ENCODE data around the gene STOML2. TPM values are rescaled to one million over a fixed set of nuclear protein-coding genes. Genes with fewer than 3 reads are reported as not detected.

Gene STOML2
- total and polyA plus RNA-seq, 3 experiments from 2014 or later: 88.9 to 271 (median 258) TPM

DNA sequence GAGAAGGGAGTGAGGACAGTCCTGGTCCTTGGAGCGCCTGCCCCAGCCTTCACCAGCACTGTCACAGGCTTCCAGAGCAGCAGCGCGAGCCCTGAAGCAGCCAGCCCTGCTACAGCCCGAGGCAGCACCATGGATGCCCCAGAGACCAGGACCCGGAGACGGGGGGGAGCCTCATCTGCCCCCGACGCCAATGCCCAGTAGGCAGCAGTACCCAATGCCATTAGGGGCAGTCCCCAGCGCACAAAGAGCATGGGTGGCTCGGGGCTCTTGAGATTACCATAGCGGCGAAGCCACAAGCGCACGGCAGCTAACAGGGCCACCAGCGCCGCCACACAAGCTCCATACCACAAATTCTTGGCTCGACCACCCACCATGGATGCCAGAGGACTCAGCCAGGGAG is 11.4 kb downstream of the STOML2 start:
- POLR2A ChIA-PET: no interaction called here
- no peaks in the 10 kb centered on the region for H3K9me3 ChIP-seq (ENCODE audit: low read length)
- Mint-ChIP-seq H3K36me3 (peaks cover 0 to 84% (median 15%) of the 10 kb centered on the region in 3 donors), H3K4me3 (peak overlapping the region in 1 of 7 donors; percentile 34), H3K9me3 (no peaks in the 10 kb centered on the region), H3K27ac (no peak overlapping the region), H3K27me3 (no peaks in the 10 kb centered on the region), H3K4me1 (peaks cover 18 to 26% (median 26%) of the 10 kb centered on the region in 3 donors)
- H3K27me3 ChIP-seq (ENCODE audit: insufficient read depth, low read length, poor library complexity, severe bottlenecking): no peaks in the 10 kb centered on the region
- peaks cover 54% of the 10 kb centered on the region for H3K36me3 ChIP-seq (ENCODE audit: insufficient read depth, low read length)
- H3K27ac ChIP-seq (ENCODE audit: low read depth, low read length): no peak overlapping the region
- peaks cover 10% of the 10 kb centered on the region for H3K4me1 ChIP-seq (ENCODE audit: insufficient read depth, low read length)
- H3K4me3 ChIP-seq (ENCODE audit: low read length): no peak overlapping the region
- DNase-seq: no peak
- CTCF ChIA-PET: interaction anchor here (1.3 to 2.7 kb wide), 3 partner anchors 11 to 192 kb away, joined by 4 to 14 read pairs (median 5); partner anchors contain the start of genes FANCG and VCP

DNA sequence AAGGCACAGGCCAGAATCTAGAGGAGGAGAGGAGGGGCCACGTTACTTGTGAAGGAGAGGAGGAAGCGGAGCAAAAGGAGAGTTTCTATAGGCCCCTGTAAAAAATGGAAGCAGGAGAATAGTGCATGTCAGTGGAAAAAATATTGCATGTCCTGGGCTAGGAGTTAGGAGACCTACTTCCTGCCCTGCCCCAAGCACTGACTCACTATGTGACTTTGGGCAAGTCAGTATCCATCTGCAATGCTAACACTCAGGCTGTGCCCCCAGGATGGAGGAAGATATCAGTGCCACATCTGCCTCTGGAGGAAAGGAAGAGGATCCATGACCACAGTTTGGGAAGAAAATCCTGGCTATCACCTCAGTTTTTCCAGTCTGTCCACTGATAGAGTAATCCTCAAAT is 13.5 kb downstream of the STOML2 start:
- no peaks in the 10 kb centered on the region for H3K4me1 ChIP-seq (ENCODE audit: insufficient read depth, low read length)
- peaks cover 10 to 20% (median 12%) of the 10 kb centered on the region in 3 donors for H3K4me1 Mint-ChIP-seq
- H3K9me3 Mint-ChIP-seq: no peaks in the 10 kb centered on the region
- H3K27me3 Mint-ChIP-seq: no peaks in the 10 kb centered on the region
- no peak overlapping the region for H3K27ac ChIP-seq (ENCODE audit: low read depth, low read length)
- no peak overlapping the region for H3K27ac Mint-ChIP-seq
- DNase-seq: no peak
- no peaks in the 10 kb centered on the region for H3K9me3 ChIP-seq (ENCODE audit: low read length)
- no peak overlapping the region for H3K4me3 Mint-ChIP-seq
- H3K36me3 ChIP-seq (ENCODE audit: insufficient read depth, low read length): peaks cover 54% of the 10 kb centered on the region
- H3K4me3 ChIP-seq (ENCODE audit: low read length): no peak overlapping the region
- ChIA-PET POLR2A (no interaction called here), CTCF (no interaction called here)
- H3K27me3 ChIP-seq (ENCODE audit: insufficient read depth, low read length, poor library complexity, severe bottlenecking): no peaks in the 10 kb centered on the region
- peaks cover 0 to 80% (median 19%) of the 10 kb centered on the region in 3 donors for H3K36me3 Mint-ChIP-seq

DNA sequence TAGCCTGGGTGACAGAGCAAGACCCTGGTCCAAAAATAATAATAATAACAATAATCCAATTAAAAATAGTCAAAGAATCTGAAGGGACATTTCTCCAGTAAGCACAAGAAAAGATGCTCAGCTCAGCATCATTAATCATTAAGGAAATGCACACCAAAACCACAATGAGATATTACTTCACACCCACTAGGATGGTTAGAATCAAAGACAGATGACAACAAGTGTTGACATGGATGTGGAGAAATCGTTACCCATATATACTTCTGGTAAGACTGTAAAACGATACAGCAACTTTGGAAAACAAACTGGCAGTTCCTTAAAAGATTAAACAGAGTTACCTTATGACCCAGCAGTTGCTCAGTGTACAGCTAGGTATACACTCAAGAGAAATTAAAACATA is 17.9 kb downstream of the STOML2 start:
- ChIA-PET CTCF (interaction anchor here (1.1 to 1.7 kb wide), 2 partner anchors 10 to 12 kb away, joined by 3 to 4 read pairs; partner anchors contain the start of gene PIGO), POLR2A (no interaction called here)
- H3K27me3 Mint-ChIP-seq: no peaks in the 10 kb centered on the region
- Histone ChIP-seq H3K27me3 (ENCODE audit: insufficient read depth, low read length, poor library complexity, severe bottlenecking) (no peaks in the 10 kb centered on the region), H3K36me3 (ENCODE audit: insufficient read depth, low read length) (peaks cover 19% of the 10 kb centered on the region), H3K27ac (ENCODE audit: low read depth, low read length) (no peak overlapping the region), H3K4me3 (ENCODE audit: low read length) (no peak overlapping the region), H3K9me3 (ENCODE audit: low read length) (no peaks in the 10 kb centered on the region), H3K4me1 (ENCODE audit: insufficient read depth, low read length) (no peaks in the 10 kb centered on the region)
- H3K9me3 Mint-ChIP-seq: no peaks in the 10 kb centered on the region
- peak in 1 of 5 donors; percentile 4 for DNase-seq
- H3K4me1 Mint-ChIP-seq: peaks cover 8 to 14% (median 10%) of the 10 kb centered on the region in 3 donors
- peak overlapping the region in 4 of 8 donors; percentile 13 to 58 (median 40) for H3K27ac Mint-ChIP-seq
- H3K36me3 Mint-ChIP-seq: peaks cover 0 to 37% (median 10%) of the 10 kb centered on the region in 3 donors
- H3K4me3 Mint-ChIP-seq: no peak overlapping the region

DNA sequence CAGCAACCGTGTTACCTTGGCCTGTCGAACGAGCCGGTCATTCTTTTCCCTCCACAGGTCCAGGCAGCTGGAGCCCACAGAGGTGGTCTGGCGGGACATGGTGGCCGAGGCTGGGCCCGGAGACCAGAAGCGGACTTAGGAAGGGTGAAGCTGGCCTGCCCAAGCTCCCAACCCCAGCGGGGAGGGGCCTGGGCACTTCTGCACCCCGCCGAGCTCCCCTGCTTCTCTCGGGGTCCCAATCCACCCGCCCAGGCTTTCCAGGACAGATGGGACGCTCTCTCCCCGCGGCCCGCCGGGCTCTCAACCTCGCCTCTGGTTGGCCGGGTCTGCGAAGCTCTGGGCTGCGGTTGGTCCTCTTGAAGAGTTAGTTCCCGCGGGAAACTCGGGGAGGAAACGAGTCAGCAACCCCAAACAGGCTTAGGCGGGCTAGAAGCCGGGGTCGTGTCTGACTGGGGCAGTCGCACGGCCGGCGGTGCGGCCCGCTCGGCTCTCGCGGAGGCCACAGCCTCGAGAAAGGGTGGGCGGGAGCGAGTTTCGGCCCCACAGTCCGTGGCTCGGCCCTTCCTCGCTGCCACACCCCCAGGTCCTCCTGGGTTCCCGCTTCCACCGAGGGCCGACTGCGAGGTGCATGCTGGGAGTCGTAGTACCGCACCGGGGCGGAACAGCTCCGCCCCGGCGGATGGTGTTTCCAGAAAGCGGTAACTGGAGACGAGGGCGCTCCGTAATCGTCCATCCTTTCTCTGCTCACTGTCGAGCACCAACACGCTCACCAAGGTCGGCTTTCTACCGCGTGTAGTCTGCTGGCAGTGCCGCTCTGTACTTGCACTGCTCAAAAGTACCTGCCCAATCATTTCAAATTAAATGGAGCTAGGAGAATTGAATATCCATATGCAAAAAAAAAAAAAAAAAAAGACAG is 23.2 kb downstream of the STOML2 start, which contains the start of gene FANCG:
Gene FANCG, minus strand, starts transcription at position 517 of the 916 bp plus-strand sequence. Its CDS starts 418 bp downstream, at position 99.
- CTCF ChIA-PET: interaction anchor here (0.8 to 5.7 kb wide), 8 partner anchors 8 to 180 kb away, joined by 3 to 51 read pairs (median 6); partner anchors contain the start of genes ATOSB, PIGO and STOML2
- POLR2A ChIA-PET: interaction anchor here (0.6 to 3.4 kb wide), 10 partner anchors 7 to 1947 kb away, joined by 3 to 31 read pairs (median 4); partner anchors contain the start of genes ATOSB, PIGO, STOML2 and VCP
- no peaks in the 10 kb centered on the region for H3K9me3 Mint-ChIP-seq

DNA sequence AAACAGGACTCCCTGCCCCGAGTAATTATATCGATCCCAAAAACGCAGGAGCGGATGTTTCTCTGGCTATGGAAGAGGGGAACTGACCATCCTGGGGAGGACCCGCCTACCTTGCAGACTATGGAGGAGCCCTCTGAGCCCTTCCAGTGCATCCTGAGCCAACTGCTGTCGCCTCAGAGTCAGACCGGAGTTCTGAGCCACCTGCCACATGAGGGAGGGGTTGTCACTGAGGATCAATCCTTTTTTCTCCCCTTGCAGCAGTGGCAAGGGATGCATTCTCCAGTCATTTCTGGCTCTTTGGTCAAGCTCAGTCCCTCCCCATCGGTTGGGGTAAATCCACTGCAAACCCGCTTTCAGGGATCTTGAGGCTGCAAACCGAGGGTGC is 23.9 kb downstream of the STOML2 start:
- peak overlapping the region; percentile 91 to 96 (median 93) for H3K4me3 Mint-ChIP-seq
- Histone ChIP-seq H3K27me3 (ENCODE audit: insufficient read depth, low read length, poor library complexity, severe bottlenecking) (no peaks in the 10 kb centered on the region), H3K4me1 (ENCODE audit: insufficient read depth, low read length) (peaks cover 10% of the 10 kb centered on the region), H3K27ac (ENCODE audit: low read depth, low read length) (peak overlapping the region; percentile 71), H3K9me3 (ENCODE audit: low read length) (no peaks in the 10 kb centered on the region), H3K4me3 (ENCODE audit: low read length) (peak overlapping the region; percentile 83), H3K36me3 (ENCODE audit: insufficient read depth, low read length) (peaks cover 4% of the 10 kb centered on the region)
- POLR2A ChIA-PET: interaction anchor here (0.6 to 3.4 kb wide), 4 partner anchors 8 to 649 kb away, joined by 3 to 31 read pairs (median 6); no protein-coding TSS in a partner anchor
- CTCF ChIA-PET: interaction anchor here (0.8 to 5.7 kb wide), 7 partner anchors 13 to 179 kb away, joined by 3 to 51 read pairs (median 4); partner anchors contain the start of genes ATOSB, PIGO and STOML2
- peaks cover 17 to 31% (median 21%) of the 10 kb centered on the region in 3 donors for H3K4me1 Mint-ChIP-seq
- peak overlapping the region in 7 of 8 donors; percentile 21 to 92 (median 57) for H3K27ac Mint-ChIP-seq
- no peaks in the 10 kb centered on the region for H3K27me3 Mint-ChIP-seq
- peaks cover 0 to 18% (median 2%) of the 10 kb centered on the region in 3 donors for H3K36me3 Mint-ChIP-seq
- DNase-seq: no peak
- no peaks in the 10 kb centered on the region for H3K9me3 Mint-ChIP-seq

More for the DNA sequence above, 23.2 kb downstream of the STOML2 start, which contains the start of gene FANCG:
- Histone ChIP-seq H3K4me1 (ENCODE audit: insufficient read depth, low read length) (peaks cover 10% of the 10 kb centered on the region), H3K9me3 (ENCODE audit: low read length) (no peaks in the 10 kb centered on the region), H3K27me3 (ENCODE audit: insufficient read depth, low read length, poor library complexity, severe bottlenecking) (no peaks in the 10 kb centered on the region), H3K4me3 (ENCODE audit: low read length) (peak within 1 kb of the TSS; percentile 83), H3K36me3 (ENCODE audit: insufficient read depth, low read length) (peaks cover 4% of the 10 kb centered on the region), H3K27ac (ENCODE audit: low read depth, low read length) (peak within 1 kb of the TSS; percentile 71)
- H3K4me3 Mint-ChIP-seq: peak within 1 kb of the TSS; percentile 91 to 96 (median 93)
- no peaks in the 10 kb centered on the region for H3K27me3 Mint-ChIP-seq
- H3K4me1 Mint-ChIP-seq: peaks cover 18 to 31% (median 22%) of the 10 kb centered on the region in 3 donors
- peak; percentile 67 to 84 (median 75) for DNase-seq
- peak within 1 kb of the TSS; percentile 57 to 95 (median 92) for H3K27ac Mint-ChIP-seq
- peaks cover 0 to 14% (median 0%) of the 10 kb centered on the region in 3 donors for H3K36me3 Mint-ChIP-seq

DNA sequence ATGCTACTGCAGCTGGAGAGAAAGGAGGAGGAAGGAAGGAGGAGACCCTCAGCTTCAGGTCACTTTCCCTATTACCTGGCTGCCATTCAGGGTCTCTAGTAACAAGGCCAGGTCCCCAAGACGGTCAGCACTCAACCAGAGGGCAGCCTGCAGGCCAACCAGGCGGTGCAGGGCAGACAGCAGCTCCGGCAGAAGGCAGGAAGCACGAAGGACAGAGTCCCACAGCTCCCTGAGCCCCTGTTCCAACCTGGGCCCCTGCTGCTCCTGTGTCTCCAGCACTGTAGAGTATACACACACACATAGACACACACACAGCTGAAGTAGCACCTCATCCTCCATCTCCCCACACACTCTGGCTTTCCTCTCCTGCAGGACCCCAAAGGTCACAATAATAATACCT is 24.9 kb downstream of the STOML2 start:
- Mint-ChIP-seq H3K36me3 (peaks cover 0 to 18% (median 4%) of the 10 kb centered on the region in 3 donors), H3K27ac (peak overlapping the region in 3 of 8 donors; percentile 12 to 57 (median 42)), H3K27me3 (no peaks in the 10 kb centered on the region), H3K9me3 (no peaks in the 10 kb centered on the region), H3K4me1 (peaks cover 18 to 33% (median 28%) of the 10 kb centered on the region in 3 donors), H3K4me3 (peak overlapping the region; percentile 91 to 96 (median 93))
- peaks cover 12% of the 10 kb centered on the region for H3K4me1 ChIP-seq (ENCODE audit: insufficient read depth, low read length)
- no peaks in the 10 kb centered on the region for H3K27me3 ChIP-seq (ENCODE audit: insufficient read depth, low read length, poor library complexity, severe bottlenecking)
- H3K4me3 ChIP-seq (ENCODE audit: low read length): no peak overlapping the region
- no peak for DNase-seq
- H3K36me3 ChIP-seq (ENCODE audit: insufficient read depth, low read length): peaks cover 4% of the 10 kb centered on the region
- H3K9me3 ChIP-seq (ENCODE audit: low read length): no peaks in the 10 kb centered on the region
- ChIA-PET POLR2A (no interaction called here), CTCF (interaction anchor here (2.9 to 5.7 kb wide), 3 partner anchors 18 to 25 kb away, joined by 8 to 51 read pairs (median 26); partner anchors contain the start of genes PIGO and STOML2)
- no peak overlapping the region for H3K27ac ChIP-seq (ENCODE audit: low read depth, low read length)

DNA sequence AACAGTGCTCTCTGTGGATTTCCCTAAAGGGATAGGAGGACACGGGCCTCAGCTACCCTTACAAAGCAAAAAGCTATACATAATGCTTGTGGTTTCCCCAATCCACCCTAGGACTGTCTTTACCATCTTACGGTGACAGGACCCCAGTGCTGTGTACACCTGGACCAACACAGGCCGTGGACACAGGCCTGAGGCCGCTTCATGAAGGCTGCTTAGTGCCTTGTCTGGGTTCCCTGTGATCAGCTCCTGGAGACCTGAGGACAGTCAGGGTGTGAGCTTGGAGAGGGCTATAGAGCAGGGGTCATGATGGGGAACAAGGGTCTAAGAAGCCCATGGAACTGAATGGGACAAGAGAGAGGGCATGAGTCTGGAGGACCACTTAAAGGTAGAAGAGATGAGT is 26.1 kb downstream of the STOML2 start:
- no peak for DNase-seq

More for the DNA sequence above, 26.1 kb downstream of the STOML2 start:
- no peaks in the 10 kb centered on the region for H3K9me3 ChIP-seq (ENCODE audit: low read length)
- H3K27me3 Mint-ChIP-seq: no peaks in the 10 kb centered on the region
- H3K36me3 Mint-ChIP-seq: peaks cover 0 to 25% (median 4%) of the 10 kb centered on the region in 3 donors
- ChIA-PET CTCF (interaction anchor here (1.0 to 2.9 kb wide), 2 partner anchors 20 to 26 kb away, joined by 3 to 8 read pairs; partner anchors contain the start of genes PIGO and STOML2), POLR2A (no interaction called here)
- H3K4me3 ChIP-seq (ENCODE audit: low read length): no peak overlapping the region
- peaks cover 15% of the 10 kb centered on the region for H3K4me1 ChIP-seq (ENCODE audit: insufficient read depth, low read length)
- H3K4me1 Mint-ChIP-seq: peaks cover 24 to 41% (median 32%) of the 10 kb centered on the region in 3 donors
- H3K36me3 ChIP-seq (ENCODE audit: insufficient read depth, low read length): peaks cover 4% of the 10 kb centered on the region
- no peak overlapping the region for H3K27ac ChIP-seq (ENCODE audit: low read depth, low read length)
- no peaks in the 10 kb centered on the region for H3K9me3 Mint-ChIP-seq
- no peak overlapping the region for H3K27ac Mint-ChIP-seq
- H3K27me3 ChIP-seq (ENCODE audit: insufficient read depth, low read length, poor library complexity, severe bottlenecking): no peaks in the 10 kb centered on the region
- peak overlapping the region in 1 of 7 donors; percentile 93 for H3K4me3 Mint-ChIP-seq

All from CD8-positive, alpha-beta memory T cell (primary cell).